T-helper 1 cell (primary cell): ENCODE data around the gene ALDOA.

ENCODE experiments used
- DNase-seq, 5 donors: peaks; one replicate each; pipeline ENCODE4 v3.0.0-alpha.2; 2012 to 2020

The ALDOA gene

DNA sequence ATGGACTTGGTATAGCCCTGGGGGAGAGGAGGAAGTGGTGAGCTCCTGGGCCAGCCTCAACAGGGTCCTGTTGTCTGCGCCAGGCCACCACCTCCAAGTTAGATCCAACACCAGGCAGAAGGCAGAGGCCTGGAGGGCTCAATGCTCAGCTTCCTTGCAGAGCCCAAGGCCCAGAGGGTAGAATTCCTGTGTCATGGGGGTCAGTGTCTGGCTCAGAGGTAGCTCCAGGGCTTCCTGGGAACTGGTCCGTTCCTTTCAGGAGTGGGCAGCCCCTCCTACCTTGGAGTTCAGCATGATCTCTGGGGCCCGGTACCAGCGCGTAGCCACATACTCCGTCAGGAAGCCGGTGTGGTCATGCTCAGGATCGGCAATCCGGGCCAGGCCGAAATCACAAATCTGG is 52.2 kb downstream of the ALDOA start:
- DNase-seq = no peak

- DNase-seq = no peak
These were observed 53.9 kb downstream of the ALDOA start for GRCh38 chr16:30119428-30119827.
